AG09309 (cell line): ENCODE results near the gene KCNMB1.

Source experiments
- DNase-seq: peaks from one replicate; pipeline ENCODE4 v3.0.0-alpha.2; 2010; ENCODE audit warnings: low read depth
- H3K4me3 ChIP-seq: 2 replicates; pipeline ENCODE4 v1.5.1; 2011; ENCODE audit warnings: mild to moderate bottlenecking, low read depth, low read length, moderate library complexity; ENCODE audit not compliant: control insufficient read depth
- TF ChIP-seq, protein P1 (sequence below): IDR thresholded peaks from 2 replicates; pipeline ENCODE4 v1.5.1; 2011; ENCODE audit warnings: mild to moderate bottlenecking, low read depth, low read length, inconsistent platforms; ENCODE audit not compliant: insufficient read depth, control insufficient read depth; ENCODE audit errors: missing control alignments

Gene KCNMB1

DNA sequence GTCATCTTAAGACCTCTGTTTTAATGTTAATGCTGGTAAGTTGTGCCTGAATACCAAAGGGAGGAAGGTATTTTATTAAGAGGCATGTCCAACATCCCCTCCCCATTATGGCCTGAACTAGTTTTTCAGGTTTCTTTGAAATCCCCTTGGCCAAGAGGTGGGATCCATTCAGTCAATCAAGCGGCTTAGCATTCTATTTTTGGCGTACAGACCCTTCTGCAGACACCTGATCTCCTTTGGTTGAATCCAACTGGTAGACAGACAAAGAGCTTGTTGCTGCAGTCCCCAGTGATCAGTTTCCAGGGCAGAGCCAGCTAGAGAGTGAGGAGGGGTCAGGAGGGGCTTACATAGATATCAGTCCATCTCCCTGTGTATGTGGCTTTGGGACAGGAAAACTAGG is 7.9 kb upstream of the KCNMB1 start:
- H3K4me3 ChIP-seq: no peak overlapping the region
- TF ChIP-seq, protein P1, sequence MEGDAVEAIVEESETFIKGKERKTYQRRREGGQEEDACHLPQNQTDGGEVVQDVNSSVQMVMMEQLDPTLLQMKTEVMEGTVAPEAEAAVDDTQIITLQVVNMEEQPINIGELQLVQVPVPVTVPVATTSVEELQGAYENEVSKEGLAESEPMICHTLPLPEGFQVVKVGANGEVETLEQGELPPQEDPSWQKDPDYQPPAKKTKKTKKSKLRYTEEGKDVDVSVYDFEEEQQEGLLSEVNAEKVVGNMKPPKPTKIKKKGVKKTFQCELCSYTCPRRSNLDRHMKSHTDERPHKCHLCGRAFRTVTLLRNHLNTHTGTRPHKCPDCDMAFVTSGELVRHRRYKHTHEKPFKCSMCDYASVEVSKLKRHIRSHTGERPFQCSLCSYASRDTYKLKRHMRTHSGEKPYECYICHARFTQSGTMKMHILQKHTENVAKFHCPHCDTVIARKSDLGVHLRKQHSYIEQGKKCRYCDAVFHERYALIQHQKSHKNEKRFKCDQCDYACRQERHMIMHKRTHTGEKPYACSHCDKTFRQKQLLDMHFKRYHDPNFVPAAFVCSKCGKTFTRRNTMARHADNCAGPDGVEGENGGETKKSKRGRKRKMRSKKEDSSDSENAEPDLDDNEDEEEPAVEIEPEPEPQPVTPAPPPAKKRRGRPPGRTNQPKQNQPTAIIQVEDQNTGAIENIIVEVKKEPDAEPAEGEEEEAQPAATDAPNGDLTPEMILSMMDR: no peak
- DNase-seq: no peak

DNA sequence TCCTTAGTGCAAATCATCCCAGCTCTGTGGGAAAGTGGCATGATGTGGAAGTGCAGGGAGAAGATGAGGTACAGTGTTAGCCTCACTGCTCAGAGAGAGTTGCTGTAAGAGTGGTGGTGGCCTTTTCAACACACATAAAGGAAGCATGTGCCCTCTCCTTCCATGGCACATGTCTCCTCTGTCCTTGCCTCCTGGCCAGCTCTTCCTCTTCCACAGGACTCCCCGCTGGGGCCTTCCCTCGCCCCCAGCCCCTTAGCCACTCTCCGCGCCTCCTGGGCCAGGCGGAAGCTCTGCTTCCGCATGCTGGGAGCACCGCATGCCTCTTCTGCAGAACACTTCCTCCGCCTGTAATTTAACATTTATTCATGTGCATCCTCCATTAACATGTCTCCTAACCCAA is 4.8 kb upstream of the KCNMB1 start:
- no peak for DNase-seq
- TF ChIP-seq, protein P1: no peak
- H3K4me3 ChIP-seq: no peak overlapping the region

DNA sequence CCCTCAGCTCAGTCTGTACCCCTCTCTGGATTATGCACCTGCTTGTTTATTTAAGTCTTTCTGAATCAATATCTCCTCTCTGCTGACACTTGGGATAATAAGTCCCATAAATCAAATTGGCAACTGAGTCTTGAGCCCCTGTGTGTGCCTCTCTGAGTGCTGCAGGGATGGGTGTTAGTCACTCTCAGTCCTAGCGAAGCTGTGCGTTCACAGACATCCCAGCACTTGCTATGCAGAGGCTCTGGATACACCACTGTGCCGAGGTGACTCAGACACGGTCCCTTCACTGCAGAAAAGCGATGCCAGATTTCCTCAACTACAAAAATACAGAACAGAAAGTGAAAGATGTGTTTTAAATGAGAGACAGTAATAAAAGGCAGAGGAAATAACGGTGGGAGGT is 4.1 kb upstream of the KCNMB1 start:
- TF ChIP-seq, protein P1: no peak
- no peak for DNase-seq
- no peak overlapping the region for H3K4me3 ChIP-seq

DNA sequence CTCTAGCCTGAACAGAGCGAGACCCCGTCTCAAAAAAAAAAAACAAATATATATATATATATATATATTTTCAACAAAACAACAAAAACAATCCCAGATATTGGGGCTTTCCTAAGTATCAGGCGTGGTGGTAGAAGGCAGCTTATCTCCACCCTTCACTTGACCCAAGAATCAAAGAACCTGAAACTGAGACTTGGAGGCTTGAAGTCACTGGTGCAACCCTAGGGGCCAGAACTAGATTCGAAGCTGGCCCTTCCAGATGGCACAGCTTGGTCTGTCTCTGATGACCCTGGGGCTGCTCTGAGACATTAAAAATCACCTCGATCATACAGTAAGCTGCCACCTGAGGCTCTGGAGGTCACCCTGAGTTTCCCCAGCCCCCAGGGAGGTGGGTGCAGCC is 1.3 kb upstream of the KCNMB1 start:
- TF ChIP-seq, protein P1: no peak
- DNase-seq: no peak
- H3K4me3 ChIP-seq: no peak overlapping the region

DNA sequence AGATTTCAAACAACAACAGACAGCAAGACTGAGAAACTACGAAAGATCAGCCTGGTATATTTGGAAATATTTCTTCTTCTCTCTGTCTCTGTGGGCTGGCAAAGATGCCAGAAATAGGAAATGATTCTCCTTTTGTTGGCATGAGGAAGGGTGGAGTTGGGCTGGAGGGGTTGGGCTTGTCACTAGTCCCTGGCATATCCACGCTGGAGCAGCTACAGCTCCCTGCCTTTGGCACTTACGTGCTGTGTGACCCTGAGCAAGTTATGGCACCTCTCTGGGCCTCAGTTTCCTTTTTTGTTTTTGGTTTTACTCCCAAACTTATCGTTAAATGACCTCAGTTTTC is 354 bp upstream of the KCNMB1 start:
- no peak overlapping the region for H3K4me3 ChIP-seq
- DNase-seq: no peak
- TF ChIP-seq, protein P1: no peak

DNA sequence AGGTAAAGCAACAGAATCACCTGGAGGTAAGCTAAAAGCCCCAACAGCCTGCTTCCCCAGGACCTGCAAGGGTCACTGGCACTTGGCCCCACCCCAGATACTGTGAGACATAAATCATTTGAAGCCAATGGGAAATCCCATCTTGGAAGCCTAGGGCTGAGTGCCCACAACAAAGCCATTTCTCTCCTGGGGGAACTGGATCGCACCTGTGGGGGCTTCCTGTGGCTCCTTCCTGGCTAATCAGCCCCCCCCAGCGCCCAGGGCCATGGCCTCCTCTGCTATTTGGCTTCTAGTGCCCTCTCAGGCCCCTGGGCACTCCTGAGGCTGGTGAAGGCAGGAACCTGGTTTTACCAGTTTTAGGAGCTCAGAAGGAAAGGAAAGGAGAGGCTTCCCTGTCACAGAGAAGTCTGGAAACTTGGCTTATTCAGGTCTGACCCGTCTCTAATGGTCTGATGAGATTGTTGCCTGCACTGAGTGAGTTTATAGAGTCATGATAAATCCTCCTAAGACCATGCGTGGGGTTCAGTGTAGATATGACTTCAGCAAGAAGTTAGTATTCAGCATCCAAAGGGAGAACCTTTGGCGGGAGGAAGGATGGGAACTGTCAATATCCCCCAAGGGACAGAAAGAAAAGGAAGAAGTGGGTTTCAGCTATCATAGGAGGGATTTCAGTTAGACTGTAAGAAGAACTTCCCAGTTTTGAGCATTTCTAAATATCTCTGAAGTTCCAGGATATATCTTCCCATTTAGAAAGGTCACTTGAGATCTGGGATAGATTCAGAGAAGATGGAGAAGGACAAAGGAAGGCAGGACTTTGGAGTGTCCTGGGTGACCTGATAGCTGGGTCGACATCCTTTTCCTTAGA is 1.2 kb downstream of the KCNMB1 start:
- TF ChIP-seq, protein P1: no peak
- H3K4me3 ChIP-seq: no peak overlapping the region
- no peak for DNase-seq
